ENCODE measurements around the gene CAND2. TPM values are rescaled to one million over a fixed set of nuclear protein-coding genes. Genes with fewer than 3 reads are reported as not detected.

The CAND2 gene
- total and polyA plus RNA-seq, 9 of the 15 experiments (the other 6 are each of a cell fraction or from before 2014, with no cell fraction given), result 0.91 to 14.9 (median 4.3) TPM

GRCh38 chr3:12810013-12810780 is 13.7 kb downstream of the CAND2 start (continued):
- TF ChIP-seq ID3 (CRISPR knock-in tag; IDR thresholded peaks at IDR 0.05) (no peak), ID3 (tag; IDR thresholded peaks at IDR 0.05) (peak; percentile 42; the same call in 1 of the 2 replicates), RBM25 (IDR thresholded peaks at IDR 0.05; ENCODE audit: low read depth, low read length, severe bottlenecking) (peak; percentile 44), SMARCA4 (IDR thresholded peaks at IDR 0.05) (no peak; the same call in 1 of the 2 replicates), ZNF431 (CRISPR knock-in tag; IDR thresholded peaks at IDR 0.05) (peak; percentile 78), ZNF318 (IDR thresholded peaks at IDR 0.05; ENCODE audit: borderline replicate concordance in 1 of 2, low read depth in 1 of 2) (no peak), CTCFL (IDR thresholded peaks at IDR 0.05; ENCODE audit: borderline replicate concordance, insufficient read depth, low read depth, low read length, poor library complexity, severe bottlenecking) (peak; percentile 94), CXXC5 (CRISPR knock-in tag; IDR thresholded peaks at IDR 0.05) (peak; percentile 83), HNRNPK (IDR thresholded peaks at IDR 0.05; ENCODE audit: low read depth, low read length, poor library complexity, severe bottlenecking) (peak; percentile 87), HDAC6 (IDR thresholded peaks at IDR 0.05; ENCODE audit: low read depth, low read length) (no peak), ZBTB33 (CRISPR knock-in tag; IDR thresholded peaks at IDR 0.05) (peak; percentile 97), MAX (CRISPR knock-in tag; IDR thresholded peaks at IDR 0.05) (peak; percentile 78; the same call in 1 of the 2 replicates)

Measured in K562 (cell line).